PC-9 (cell line): ENCODE measurements around the gene XIRP2. TPM values are rescaled to one million over a fixed set of nuclear protein-coding genes. Genes with fewer than 3 reads are reported as not detected.

ENCODE experiments used
- BruUV-seq: library from RNA; stranded (reverse); fragments of 400-500 nt; replicated peaks from 2 replicates; lab custom pipeline; 2021; lab: Mats Ljungman, UMichigan
- CTCF ChIA-PET: fragments of 300-600 bp; sonication (Branson Sonifier 250); formaldehyde crosslinking; loops from one replicate; lab custom pipeline; 2022; ENCODE audit warnings: antibody characterized with exemption; lab: Charles Lee
- POLR2A ChIA-PET: fragments of 300-600 bp; sonication (Branson Sonifier 250); formaldehyde crosslinking; loops from one replicate; lab custom pipeline; 2022; ENCODE audit warnings: antibody characterized with exemption; ENCODE audit not compliant: unreplicated experiment; lab: Charles Lee
- DNase-seq, 2 experiments: peaks; one replicate each; pipeline versions ENCODE4 v3.0.0 to v3.0.0-alpha.2; 2015 to 2022; ENCODE audit warnings: mixed read lengths in 1 of 2
- H2AFZ ChIP-seq: fragments of 200-600 bp; sonication (generic); 2 replicates; pipeline ENCODE4 v1.8.1; 2017; ENCODE audit warnings: antibody characterized with exemption
- H3F3A ChIP-seq: fragments of 200-600 bp; sonication (generic); 2 replicates; pipeline ENCODE4 v1.8.1; 2017; ENCODE audit warnings: antibody characterized with exemption, mild to moderate bottlenecking, low read depth; ENCODE audit not compliant: insufficient read depth
- H3K27ac ChIP-seq: fragments of 200-600 bp; sonication (generic); 2 replicates; pipeline ENCODE4 v1.6.1; 2016; ENCODE audit warnings: mixed run types
- H3K27me3 ChIP-seq: fragments of 200-600 bp; sonication (generic); 2 replicates; pipeline ENCODE4 v1.6.1; 2016; ENCODE audit warnings: low read depth, mixed run types; ENCODE audit not compliant: insufficient read depth
- H3K36me3 ChIP-seq: fragments of 200-600 bp; sonication (generic); 2 replicates; pipeline ENCODE4 v1.6.1; 2016; ENCODE audit warnings: low read depth, mixed run types
- H3K4me1 ChIP-seq: fragments of 200-600 bp; sonication (generic); replicated peaks from 2 replicates; pipeline ENCODE4 v1.6.1; 2016; ENCODE audit warnings: mixed run types; ENCODE audit not compliant: insufficient read depth
- H3K4me2 ChIP-seq: fragments of 200-600 bp; sonication (generic); 2 replicates; pipeline ENCODE4 v1.6.1; 2017; ENCODE audit warnings: mixed run types
- H3K4me3 ChIP-seq: fragments of 200-600 bp; sonication (generic); 2 replicates; pipeline ENCODE4 v1.6.1; 2016; ENCODE audit warnings: mixed run types
- H3K79me2 ChIP-seq: fragments of 200-600 bp; sonication (generic); 2 replicates; pipeline ENCODE4 v1.6.1; 2017; ENCODE audit warnings: low read depth, mixed run types
- H3K9me2 ChIP-seq: fragments of 200-600 bp; sonication (generic); 2 replicates; pipeline ENCODE4 v1.8.1; 2017; ENCODE audit warnings: mild to moderate bottlenecking; ENCODE audit not compliant: insufficient read depth
- H3K9me3 ChIP-seq: fragments of 200-600 bp; sonication (generic); 2 replicates; pipeline ENCODE4 v1.8.1; 2016; ENCODE audit warnings: low read depth; ENCODE audit not compliant: insufficient read depth
- H4K20me1 ChIP-seq: fragments of 200-600 bp; sonication (generic); 2 replicates; pipeline ENCODE4 v1.8.1; 2017; ENCODE audit not compliant: insufficient read depth
- CTCF ChIP-seq: fragments of 200-600 bp; sonication (generic); conservative IDR thresholded peaks from 2 replicates; pipeline ENCODE4 v1.6.1; 2017; ENCODE audit warnings: mixed run types, antibody characterized with exemption, mild to moderate bottlenecking, moderate library complexity
- EZH2 ChIP-seq: fragments of 200-600 bp; sonication (generic); IDR thresholded peaks from 2 replicates; pipeline ENCODE4 v1.8.0; 2017; ENCODE audit warnings: antibody characterized with exemption, low read depth
- intact Hi-C: fragments of 100-400 bp; cut with micrococcal nuclease; formaldehyde crosslinking; loops from one replicate; pipeline ENCODE4 v1.10.0; 2022; ENCODE audit not compliant: unreplicated experiment
- total RNA-seq: library from RNA; stranded (reverse); gene quantifications from 2 replicates; pipeline ENCODE4 v1.2.3, GENCODE V29; 2021

The XIRP2 gene
- total RNA-seq, 1 experiment from 2014 or later = not detected

- Histone ChIP-seq H3K4me3 (no peak overlapping the region), H3K9me3 (no peaks in the 10 kb centered on the region), H3K4me1 (no peaks in the 10 kb centered on the region), H3K36me3 (no peaks in the 10 kb centered on the region), H3F3A (no peaks in the 10 kb centered on the region), H3K27me3 (no peaks in the 10 kb centered on the region), H3K9me2 (no peaks in the 10 kb centered on the region), H3K79me2 (no peaks in the 10 kb centered on the region), H4K20me1 (no peaks in the 10 kb centered on the region), H3K4me2 (no peak overlapping the region), H2AFZ (no peak overlapping the region), H3K27ac (no peak overlapping the region)
- ChIA-PET POLR2A (no interaction called here), CTCF (no interaction called here)
- TF ChIP-seq EZH2 = no peak
- no peak for TF ChIP-seq CTCF
- DNase-seq = no peak
- BruUV-seq = no TSS peak
- intact Hi-C loops = no loop called here
Measured at GRCh38 chr2:166891727-166892126, 3.4 kb downstream of the XIRP2 start.

GRCh38 chr2:166892397-166892796 lies 4.1 kb downstream of the XIRP2 start:
- ChIA-PET CTCF (no interaction called here), POLR2A (no interaction called here)
- H3K4me1 ChIP-seq = no peaks in the 10 kb centered on the region
- no peaks in the 10 kb centered on the region for H3K9me2 ChIP-seq
- no peaks in the 10 kb centered on the region for H4K20me1 ChIP-seq
- H3K4me2 ChIP-seq = no peak overlapping the region
- no peak overlapping the region for H3K4me3 ChIP-seq
- H3K27me3 ChIP-seq = no peaks in the 10 kb centered on the region
- no peaks in the 10 kb centered on the region for H3K9me3 ChIP-seq
- BruUV-seq = no TSS peak
- H3K36me3 ChIP-seq = no peaks in the 10 kb centered on the region
- intact Hi-C loops = no loop called here
- no peak for DNase-seq
- no peaks in the 10 kb centered on the region for H3F3A ChIP-seq
- H3K27ac ChIP-seq = no peak overlapping the region
- TF ChIP-seq CTCF (no peak), EZH2 (no peak)
- H3K79me2 ChIP-seq = no peaks in the 10 kb centered on the region
- no peak overlapping the region for H2AFZ ChIP-seq

GRCh38 chr2:166895243-166895642 lies 7.0 kb downstream of the XIRP2 start:
- no TSS peak for BruUV-seq

More at GRCh38 chr2:166895243-166895642, 7.0 kb downstream of the XIRP2 start:
- Histone ChIP-seq H3K4me2 (no peak overlapping the region), H3K9me2 (no peaks in the 10 kb centered on the region), H3K4me1 (no peaks in the 10 kb centered on the region), H3K4me3 (no peak overlapping the region), H3K9me3 (no peaks in the 10 kb centered on the region), H3K36me3 (no peaks in the 10 kb centered on the region), H3F3A (no peaks in the 10 kb centered on the region), H4K20me1 (no peaks in the 10 kb centered on the region), H2AFZ (no peak overlapping the region), H3K27ac (no peak overlapping the region), H3K27me3 (no peaks in the 10 kb centered on the region), H3K79me2 (no peaks in the 10 kb centered on the region)
- POLR2A ChIA-PET = no interaction called here
- DNase-seq = no peak
- intact Hi-C loops = no loop called here
- CTCF ChIA-PET = no interaction called here
- TF ChIP-seq EZH2 = no peak
- no peak for TF ChIP-seq CTCF
